Lung (tissue), 12 donors: ENCODE data around the gene TUBB3. TPM values are rescaled to one million over a fixed set of nuclear protein-coding genes. Genes with fewer than 3 reads are reported as not detected.

Source experiments
- ATAC-seq: fragments of 200-7000 bp; cut with Tn5 transposase; one replicate; pipeline ENCODE4 v1.9.1; 2020; ENCODE audit warnings: moderate number of reproducible peaks; ENCODE audit not compliant: insufficient read depth, low FRiP score
- DNase-seq, 3 donors: peaks; one replicate each; pipeline ENCODE4 v3.0.0-alpha.2; 2013 to 2017
- H3K27ac ChIP-seq, 2 donors: one replicate each; pipeline ENCODE4 v1.5.1; 2013; ENCODE audit warnings: mild to moderate bottlenecking in 2 of 2, moderate library complexity in 2 of 2, control low read depth in 1 of 2, inconsistent platforms in 1 of 2, low read depth in 1 of 2, low read length in 1 of 2
- H3K27me3 ChIP-seq, 3 donors: one replicate each; pipeline ENCODE4 v1.5.1; 2013; ENCODE audit warnings: low read length in 2 of 3; ENCODE audit not compliant: control insufficient read depth in 3 of 3, insufficient read depth in 3 of 3
- H3K36me3 ChIP-seq, 4 donors: one replicate each; pipeline ENCODE4 v1.5.1; 2013; ENCODE audit warnings: low read length in 4 of 4, mild to moderate bottlenecking in 1 of 4, moderate library complexity in 1 of 4; ENCODE audit not compliant: control insufficient read depth in 4 of 4, insufficient read depth in 4 of 4
- H3K4me1 ChIP-seq, 5 donors: one replicate each; pipeline ENCODE4 v1.5.1; 2013; ENCODE audit warnings: low read length in 5 of 5, mild to moderate bottlenecking in 2 of 5, moderate library complexity in 1 of 5; ENCODE audit not compliant: control insufficient read depth in 5 of 5, insufficient read depth in 5 of 5
- H3K4me3 ChIP-seq: one replicate; pipeline ENCODE4 v1.5.1; 2013; ENCODE audit warnings: mild to moderate bottlenecking, control low read depth, moderate library complexity
- H3K9ac ChIP-seq, 2 donors: one replicate each; pipeline ENCODE4 v1.5.1; 2013; ENCODE audit warnings: low read length in 2 of 2, control low read depth in 1 of 2; ENCODE audit not compliant: insufficient read depth in 1 of 2
- H3K9me3 ChIP-seq, 4 donors: one replicate each; pipeline ENCODE4 v1.5.1; 2013; ENCODE audit warnings: low read length in 3 of 4, mild to moderate bottlenecking in 1 of 4, moderate library complexity in 1 of 4; ENCODE audit not compliant: control insufficient read depth in 4 of 4, insufficient read depth in 3 of 4
- CTCF ChIP-seq: IDR thresholded peaks from 2 replicates; pipeline ENCODE4 v1.5.1; 2012; ENCODE audit warnings: mild to moderate bottlenecking; ENCODE audit errors: control extremely low read depth, extremely low read depth
- WGBS, 2 donors: extraction: QIAGEN DNeasy Blood & Tissue Kit; methylation state at CpG; one replicate each; pipeline ENCODE4 v1.1.7; 2013; 5-methylcytosine and 5-hydroxymethylcytosine counted together
- polyA plus RNA-seq, 2 donors: library from polyadenylated mRNA; stranded (reverse); fragments of 200-250 nt; gene quantifications; one replicate each; pipeline ENCODE4 v1.2.1, GENCODE V29; 2013
- total RNA-seq, 2 donors: library from RNA; depleted of rRNA in 1 of 2; stranded (reverse); fragments of >200 nt in 1 of 2; gene quantifications; one replicate each; pipeline ENCODE4 v1.2.1, GENCODE V29; 2014 to 2021
- donor health status: control.
- donor health status: control.
- donor health status: Bipolar disorder and iron deficiency.
- donor health status: healthy.
- donor health status: DM: yes; HTN: yes; CAD: no.

Gene TUBB3
- total and polyA plus RNA-seq, 4 donors: 1.3 to 15.6 (median 8.9) TPM

GRCh38 chr16:89958596-89958995 lies 35.5 kb downstream of the TUBB3 start:
- Histone ChIP-seq H3K27ac (no peak overlapping the region), H3K9ac (no peak overlapping the region), H3K36me3 (peaks cover 0 to 56% (median 11%) of the 10 kb centered on the region in 4 donors), H3K27me3 (no peaks in the 10 kb centered on the region), H3K4me1 (no peaks in the 10 kb centered on the region), H3K9me3 (no peaks in the 10 kb centered on the region), H3K4me3 (no peak overlapping the region)
- ATAC-seq (no peak), DNase-seq (no peak)
- TF ChIP-seq CTCF: no peak
- WGBS, 2 donors: 96 to 98% methylated on average over 10 of the region's 10 CpGs

- H3K9me3 ChIP-seq: no peaks in the 10 kb centered on the region
- no peak for TF ChIP-seq CTCF
- DNase-seq: no peak
- H3K9ac ChIP-seq: no peak overlapping the region
- H3K27me3 ChIP-seq: no peaks in the 10 kb centered on the region
- peaks cover 0 to 70% (median 10%) of the 10 kb centered on the region in 4 donors for H3K36me3 ChIP-seq
- H3K4me1 ChIP-seq: no peaks in the 10 kb centered on the region
- ATAC-seq: no peak
- no peak overlapping the region for H3K4me3 ChIP-seq
- WGBS, 2 donors: 96 to 97% methylated on average over 13 of the region's 13 CpGs
- no peak overlapping the region for H3K27ac ChIP-seq
Observed at GRCh38 chr16:89960966-89961365, 37.8 kb downstream of the TUBB3 start.

GRCh38 chr16:89961920-89962319 lies 38.8 kb downstream of the TUBB3 start:
- no peak overlapping the region for H3K9ac ChIP-seq
- H3K4me1 ChIP-seq: no peaks in the 10 kb centered on the region
- H3K27ac ChIP-seq: no peak overlapping the region
- no peaks in the 10 kb centered on the region for H3K27me3 ChIP-seq
- H3K9me3 ChIP-seq: no peaks in the 10 kb centered on the region
- 95% methylated on average over 22 to 23 of the region's 23 CpGs for WGBS, 2 donors
- H3K36me3 ChIP-seq: peaks cover 0 to 72% (median 10%) of the 10 kb centered on the region in 4 donors
- no peak for TF ChIP-seq CTCF
- no peak for ATAC-seq
- H3K4me3 ChIP-seq: no peak overlapping the region
- DNase-seq: no peak

GRCh38 chr16:89962754-89963498 lies 39.8 kb downstream of the TUBB3 start:
- 91% methylated on average over 26 of the region's 26 CpGs for WGBS, 2 donors
- Histone ChIP-seq H3K27ac (no peak overlapping the region), H3K4me3 (no peak overlapping the region), H3K36me3 (peaks cover 0 to 64% (median 9%) of the 10 kb centered on the region in 4 donors), H3K4me1 (no peaks in the 10 kb centered on the region), H3K9ac (no peak overlapping the region), H3K27me3 (no peaks in the 10 kb centered on the region), H3K9me3 (no peaks in the 10 kb centered on the region)
- DNase-seq (no peak), ATAC-seq (no peak)
- TF ChIP-seq CTCF: no peak
